Lower leg skin (tissue), 4 donors: ENCODE results near the gene TCEANC2. TPM values are rescaled to one million over a fixed set of nuclear protein-coding genes. Genes with fewer than 3 reads are reported as not detected.

Experiments
- DNase-seq, 2 donors: peaks; one replicate each; pipeline ENCODE4 v3.0.0-alpha.2; 2019; ENCODE audit warnings: low spot score in 2 of 2
- H3K4me3 ChIP-seq: fragments of 200-600 bp; sonication (generic); 2 replicates; pipeline ENCODE4 v1.5.1; 2017; ENCODE audit warnings: mild to moderate bottlenecking, low read depth; ENCODE audit not compliant: poor library complexity, severe bottlenecking
- CTCF ChIP-seq, 3 donors: fragments of 450-650 bp; IDR thresholded peaks; one replicate each; pipeline ENCODE4 v1.5.1; 2016; ENCODE audit warnings: antibody characterized with exemption in 3 of 3, mild to moderate bottlenecking in 3 of 3, moderate library complexity in 2 of 3
- POLR2A ChIP-seq, 2 donors: fragments of 450-650 bp; IDR thresholded peaks; one replicate each; pipeline ENCODE4 v1.6.1; 2016 to 2017; ENCODE audit warnings: antibody characterized with exemption in 2 of 2, mild to moderate bottlenecking in 1 of 2, moderate library complexity in 1 of 2
- WGBS, 2 donors: methylation state at CpG; one replicate each; pipeline ENCODE4 v1.1.5; 2018; 5-methylcytosine and 5-hydroxymethylcytosine counted together
- intact Hi-C: fragments of 100-400 bp; cut with DNase I; formaldehyde crosslinking; loops from one replicate; pipeline ENCODE4 v1.15.0; 2023; ENCODE audit warnings: low total_unique reads
- total RNA-seq, 4 donors: library from RNA; depleted of rRNA; stranded (reverse); fragments of >200 nt; gene quantifications; one replicate each; pipeline ENCODE4 v1.1.0, GENCODE V29; 2016

Gene TCEANC2
- total RNA-seq, 4 donors from 2014 or later = 3.1 to 4.3 (median 3.8) TPM

- WGBS, 2 donors = 90 to 95% methylated on average over 2 of the region's 2 CpGs
- no peak for DNase-seq
- H3K4me3 ChIP-seq = no peak overlapping the region
- intact Hi-C loops = no loop called here
- TF ChIP-seq POLR2A (IDR thresholded peaks at IDR 0.05) (no peak), CTCF (IDR thresholded peaks at IDR 0.05) (no peak)
These were observed 27.2 kb downstream of the TCEANC2 start for GRCh38 chr1:54080598-54081049.

- 78 to 83% methylated on average over 8 of the region's 8 CpGs for WGBS, 2 donors
- TF ChIP-seq POLR2A (IDR thresholded peaks at IDR 0.05) = no peak
- TF ChIP-seq CTCF (IDR thresholded peaks at IDR 0.05) = peak in 1 of 3 donors; percentile 23
These were observed 28.2 kb downstream of the TCEANC2 start for GRCh38 chr1:54081306-54082270.

GRCh38 chr1:54084794-54085193 lies 31.4 kb downstream of the TCEANC2 start:
- intact Hi-C loops = no loop called here
- no peak for DNase-seq
- TF ChIP-seq POLR2A (IDR thresholded peaks at IDR 0.05) = no peak
- TF ChIP-seq CTCF (IDR thresholded peaks at IDR 0.05) = no peak
- H3K4me3 ChIP-seq = no peak overlapping the region
- 91 to 98% methylated on average over 2 of the region's 2 CpGs for WGBS, 2 donors

More at GRCh38 chr1:54081306-54082270, 28.2 kb downstream of the TCEANC2 start:
- intact Hi-C loops = no loop called here
- peak in 1 of 2 donors; percentile 32 for DNase-seq
- H3K4me3 ChIP-seq = no peak overlapping the region

GRCh38 chr1:54086754-54087153 lies 33.3 kb downstream of the TCEANC2 start:
- intact Hi-C loops = no loop called here
- TF ChIP-seq POLR2A (IDR thresholded peaks at IDR 0.05) (no peak), CTCF (IDR thresholded peaks at IDR 0.05) (no peak)
- WGBS, 2 donors = 85 to 100% methylated on average over 1 of the region's 1 CpG
- DNase-seq = no peak
- no peak overlapping the region for H3K4me3 ChIP-seq

GRCh38 chr1:54088385-54088784 lies 35.0 kb downstream of the TCEANC2 start:
- TF ChIP-seq POLR2A (IDR thresholded peaks at IDR 0.05) (no peak), CTCF (IDR thresholded peaks at IDR 0.05) (no peak)
- no peak for DNase-seq
- WGBS, 2 donors = 94 to 95% methylated on average over 5 of the region's 5 CpGs
- intact Hi-C loops = loop anchor here (2.0 kb wide), 1 partner anchor 40 kb away; no protein-coding TSS in a partner anchor
- no peak overlapping the region for H3K4me3 ChIP-seq
